Medulla oblongata (tissue), 1 donor: ENCODE data around the gene EP300.
A peak's percentile ranks its signal among the peaks of the same experiment; 100 is the strongest.
"Not testable (repeated sequence)": the region's sequence is repeated elsewhere in the genome, so short reads cannot be mapped to it uniquely, and the experiment has no call there.

ENCODE experiments used
- DNase-seq: peaks from one replicate; pipeline ENCODE4 v3.0.0-alpha.2; 2015; ENCODE audit errors: extremely low spot score

Gene EP300

GRCh38 chr22:41078931-41079330, 13.5 kb upstream of the EP300 start:
- DNase-seq: no peak

DNA sequence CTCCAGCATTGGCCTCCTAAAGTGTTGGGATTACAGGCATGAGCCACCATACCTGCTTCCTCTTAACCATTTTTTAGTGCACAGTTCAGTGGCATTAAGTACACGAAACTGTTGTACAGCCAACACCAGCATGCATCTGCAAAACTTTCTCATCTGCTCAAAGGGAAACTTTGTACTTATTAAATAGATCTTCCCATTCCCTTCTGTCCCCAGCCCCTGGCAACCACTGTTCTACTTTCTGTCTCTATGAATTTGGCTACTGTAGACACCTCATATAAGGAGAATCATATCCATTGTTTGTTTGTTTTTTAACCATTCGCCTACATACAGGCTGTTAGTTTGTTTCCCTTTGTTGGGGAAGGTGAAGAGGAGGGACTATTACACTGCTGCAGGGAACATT, 6.5 kb upstream of the EP300 start:
- no peak for DNase-seq

DNA sequence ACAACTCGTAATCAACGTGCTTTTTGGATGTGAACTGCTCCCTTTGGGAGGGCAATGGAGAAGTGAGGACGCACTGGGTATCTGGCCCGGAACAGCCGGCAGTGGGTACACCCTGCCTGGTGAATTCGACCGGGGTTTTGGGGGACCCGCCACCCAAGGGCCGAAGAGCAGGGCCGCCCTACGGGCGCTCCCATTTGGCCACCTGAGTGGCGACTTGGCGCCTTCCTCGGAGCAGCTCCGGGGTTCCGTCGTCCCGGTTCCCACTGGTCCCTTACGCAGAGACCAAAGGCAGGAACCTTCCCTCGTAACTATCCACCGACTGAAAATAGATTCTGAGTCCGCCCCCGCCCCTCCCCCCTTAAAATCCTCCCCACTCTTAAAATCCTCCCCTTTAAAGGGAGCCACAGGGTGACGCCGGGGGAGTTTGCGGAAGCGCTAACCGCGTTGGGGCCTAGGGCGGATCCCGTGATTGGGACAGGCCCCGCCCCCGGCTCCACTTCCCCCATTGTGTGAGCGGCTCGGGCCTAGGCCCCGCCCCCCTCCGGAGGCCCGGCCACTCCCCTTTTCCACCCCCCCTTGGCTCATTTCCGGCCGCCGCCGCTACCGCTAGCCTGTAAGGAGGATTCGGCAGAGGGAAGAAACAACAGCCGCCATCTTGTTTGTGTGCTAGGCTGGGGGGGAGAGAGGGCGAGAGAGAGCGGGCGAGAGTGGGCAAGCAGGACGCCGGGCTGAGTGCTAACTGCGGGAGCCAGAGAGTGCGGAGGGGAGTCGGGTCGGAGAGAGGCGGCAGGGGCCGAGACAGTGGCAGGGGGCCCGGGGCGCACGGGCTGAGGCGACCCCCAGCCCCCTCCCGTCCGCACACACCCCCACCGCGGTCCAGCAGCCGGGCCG, 1.0 kb upstream of the EP300 start:
- DNase-seq: peak; percentile 99

DNA sequence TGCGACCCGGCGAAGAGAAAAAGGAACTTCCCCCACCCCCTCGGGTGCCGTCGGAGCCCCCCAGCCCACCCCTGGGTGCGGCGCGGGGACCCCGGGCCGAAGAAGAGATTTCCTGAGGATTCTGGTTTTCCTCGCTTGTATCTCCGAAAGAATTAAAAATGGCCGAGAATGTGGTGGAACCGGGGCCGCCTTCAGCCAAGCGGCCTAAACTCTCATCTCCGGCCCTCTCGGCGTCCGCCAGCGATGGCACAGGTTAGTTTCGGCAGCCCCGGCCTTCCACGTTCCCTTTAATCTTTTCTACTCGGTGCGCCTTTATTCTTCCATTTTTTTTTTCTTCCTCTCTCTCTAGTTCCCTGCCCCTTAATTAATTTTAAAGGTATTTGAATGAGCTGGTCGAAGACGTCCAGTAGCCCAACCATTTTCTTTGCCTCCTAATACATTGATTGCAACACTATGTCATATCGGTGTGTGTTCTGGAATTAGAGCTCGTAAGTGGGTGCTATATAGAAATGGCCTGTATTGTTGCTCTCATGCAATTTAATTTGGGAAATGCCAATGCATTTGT, 537 bp downstream of the EP300 start:
- DNase-seq: peak; percentile 35

GRCh38 chr22:41094041-41094593, 1.7 kb downstream of the EP300 start:
- peak; percentile 62 for DNase-seq

GRCh38 chr22:41096391-41096790, 4.0 kb downstream of the EP300 start:
- no peak for DNase-seq

DNA sequence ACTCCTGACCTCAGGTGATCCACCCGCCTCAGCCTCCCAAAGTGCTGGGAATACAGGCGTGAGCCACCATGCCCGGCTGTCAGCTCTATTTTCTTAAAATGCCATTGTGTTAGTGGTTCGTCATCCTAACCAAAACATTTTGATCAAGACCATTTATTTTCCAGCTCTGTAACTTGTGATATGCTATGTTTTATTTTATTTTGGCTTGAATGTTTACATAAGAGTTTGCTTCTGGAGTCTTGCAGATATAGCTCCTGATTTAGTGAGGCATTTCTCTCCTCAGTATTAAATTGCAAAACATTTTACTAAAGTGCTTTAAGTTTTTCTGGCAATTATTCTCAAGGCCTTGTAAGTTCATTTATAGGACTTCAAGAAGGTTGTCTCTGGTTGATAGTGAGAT, 4.4 kb downstream of the EP300 start:
- no peak for DNase-seq

DNA sequence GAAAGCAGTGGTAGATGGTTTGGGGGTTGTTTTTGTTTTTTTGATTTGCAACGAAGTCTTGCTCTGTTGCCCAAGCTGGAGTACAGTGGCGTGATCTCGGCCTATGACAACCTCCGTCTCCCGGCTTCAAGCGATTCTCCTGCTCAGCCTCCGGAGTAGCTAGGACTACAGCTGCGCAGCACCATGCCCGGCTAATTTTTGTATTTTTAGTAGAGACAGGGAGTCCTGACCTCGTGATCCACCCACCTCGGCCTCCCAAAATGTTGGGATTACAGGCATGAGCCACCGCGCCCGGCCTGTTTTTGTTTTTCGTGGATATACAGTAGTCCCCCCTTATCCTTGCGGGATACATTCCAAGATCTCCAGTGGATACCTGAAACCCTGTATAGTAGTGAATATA, 6.6 kb downstream of the EP300 start:
- DNase-seq: no peak

DNA sequence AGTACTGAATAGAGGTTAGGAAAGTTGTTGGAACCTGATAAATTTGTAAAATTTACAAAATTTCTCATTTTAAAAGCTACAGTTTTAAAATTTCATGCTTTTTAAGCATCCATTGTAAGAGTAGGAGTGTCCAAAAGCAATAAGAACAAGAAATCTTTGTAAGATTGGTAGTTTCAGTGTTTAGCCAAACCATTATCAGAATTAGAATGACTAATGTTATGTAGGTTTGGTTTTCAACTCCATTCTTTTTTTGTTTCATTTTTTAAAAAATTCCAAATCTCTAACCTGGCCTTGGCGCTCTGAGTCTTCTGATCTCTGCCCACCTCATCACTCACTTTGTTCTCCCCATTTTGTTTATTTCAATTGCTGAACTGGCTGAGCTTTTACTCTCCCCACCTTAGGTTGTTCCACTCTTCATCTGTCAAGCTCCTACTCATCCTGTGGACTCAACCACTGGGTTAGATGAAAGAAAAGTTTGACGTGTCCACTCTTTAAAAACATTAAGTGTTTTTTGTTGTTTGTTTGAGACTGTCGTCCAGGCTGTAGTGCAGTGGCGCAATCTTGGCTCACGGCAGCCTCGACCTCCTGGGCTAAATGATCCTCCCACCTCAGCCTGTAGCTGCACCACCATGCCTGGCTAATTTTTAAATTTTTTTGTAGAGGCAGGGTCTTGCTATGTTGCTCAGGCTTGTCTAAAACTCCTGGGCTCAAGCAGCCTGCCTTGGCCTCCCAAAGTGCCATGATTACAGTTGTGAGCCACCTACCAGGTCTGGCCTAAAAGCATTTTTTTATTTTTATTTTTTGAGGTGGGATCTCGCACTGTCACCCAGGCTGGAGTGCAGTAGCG, 14.0 kb downstream of the EP300 start:
- DNase-seq: no peak

GRCh38 chr22:41106969-41107325, 14.6 kb downstream of the EP300 start:
- DNase-seq: not testable (repeated sequence)

- DNase-seq: no peak
Observed at GRCh38 chr22:41110968-41111367, 18.6 kb downstream of the EP300 start.

DNA sequence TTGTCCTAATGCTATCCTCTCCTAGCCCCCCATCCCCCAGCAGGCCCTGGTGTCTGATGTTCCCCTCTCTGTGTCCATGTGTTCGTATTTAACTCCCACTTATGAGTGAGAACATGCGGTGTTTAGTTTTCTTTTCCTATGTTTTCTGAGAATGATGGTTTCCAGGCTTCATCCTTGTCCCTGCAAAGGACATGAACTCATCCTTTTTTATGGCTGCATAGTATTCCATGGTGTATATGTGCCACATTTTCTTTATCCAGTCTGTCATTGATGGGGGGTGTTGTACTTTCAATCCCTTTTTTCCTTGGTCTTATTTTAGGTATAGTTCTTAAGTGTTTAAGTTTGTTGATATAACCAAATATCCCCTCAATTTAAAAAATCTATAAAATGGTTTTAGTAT, 23.9 kb downstream of the EP300 start:
- DNase-seq: no peak

DNA sequence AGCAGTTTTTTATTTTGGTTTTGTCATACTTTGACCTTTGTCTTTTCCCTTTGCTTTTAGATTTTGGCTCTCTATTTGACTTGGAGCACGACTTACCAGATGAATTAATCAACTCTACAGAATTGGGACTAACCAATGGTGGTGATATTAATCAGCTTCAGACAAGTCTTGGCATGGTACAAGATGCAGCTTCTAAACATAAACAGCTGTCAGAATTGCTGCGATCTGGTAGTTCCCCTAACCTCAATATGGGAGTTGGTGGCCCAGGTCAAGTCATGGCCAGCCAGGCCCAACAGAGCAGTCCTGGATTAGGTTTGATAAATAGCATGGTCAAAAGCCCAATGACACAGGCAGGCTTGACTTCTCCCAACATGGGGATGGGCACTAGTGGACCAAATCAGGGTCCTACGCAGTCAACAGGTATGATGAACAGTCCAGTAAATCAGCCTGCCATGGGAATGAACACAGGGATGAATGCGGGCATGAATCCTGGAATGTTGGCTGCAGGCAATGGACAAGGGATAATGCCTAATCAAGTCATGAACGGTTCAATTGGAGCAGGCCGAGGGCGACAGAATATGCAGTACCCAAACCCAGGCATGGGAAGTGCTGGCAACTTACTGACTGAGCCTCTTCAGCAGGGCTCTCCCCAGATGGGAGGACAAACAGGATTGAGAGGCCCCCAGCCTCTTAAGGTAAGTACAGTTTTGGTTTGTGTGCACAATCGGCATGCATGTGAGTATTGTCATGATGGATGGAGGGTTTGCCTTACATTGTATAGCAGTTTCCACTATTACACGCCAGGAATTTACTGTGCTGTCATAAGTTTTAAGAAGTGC, 25.0 kb downstream of the EP300 start:
- DNase-seq: no peak

DNA sequence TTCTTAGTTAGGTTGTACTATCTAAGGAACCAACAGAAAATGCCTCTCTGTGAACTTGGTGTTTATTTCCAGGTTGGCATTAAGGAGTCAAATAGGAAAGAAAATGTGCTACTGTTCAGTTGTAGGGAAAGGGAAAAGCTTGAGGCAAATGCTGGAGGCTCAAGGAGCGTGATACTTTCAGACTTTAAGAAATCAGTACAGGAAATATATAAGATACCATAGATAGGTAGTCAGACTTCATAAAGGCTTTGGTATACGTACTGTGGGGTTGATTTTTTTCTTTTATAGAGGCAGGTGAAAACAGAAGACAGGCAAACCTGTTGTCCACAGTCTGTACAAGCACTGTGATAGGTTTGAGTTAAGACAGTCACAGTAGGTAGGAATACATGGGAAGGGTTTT, 30.8 kb downstream of the EP300 start:
- DNase-seq: no peak

DNA sequence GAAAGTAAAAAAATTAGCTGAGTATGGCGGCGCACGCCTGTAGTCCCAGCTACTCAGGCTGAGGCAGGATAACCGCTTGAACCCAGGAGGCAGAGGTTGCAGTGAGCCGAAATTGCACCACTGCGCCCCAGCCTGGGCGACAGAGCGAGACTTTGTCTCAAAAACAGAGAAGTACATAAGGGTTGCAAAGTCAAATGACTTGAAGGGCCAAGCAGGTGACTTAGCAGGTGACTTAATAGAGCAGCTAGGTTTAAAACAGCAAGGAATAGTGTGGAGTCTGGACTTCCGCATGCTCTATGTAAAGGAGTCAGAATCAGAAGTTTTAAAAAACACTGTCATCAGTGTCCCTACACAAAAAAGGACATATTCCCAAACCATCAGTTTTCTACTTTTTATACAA, 31.7 kb downstream of the EP300 start:
- DNase-seq: no peak

- peak; percentile 24 for DNase-seq
Observed at GRCh38 chr22:41127451-41127850, 35.1 kb downstream of the EP300 start.

DNA sequence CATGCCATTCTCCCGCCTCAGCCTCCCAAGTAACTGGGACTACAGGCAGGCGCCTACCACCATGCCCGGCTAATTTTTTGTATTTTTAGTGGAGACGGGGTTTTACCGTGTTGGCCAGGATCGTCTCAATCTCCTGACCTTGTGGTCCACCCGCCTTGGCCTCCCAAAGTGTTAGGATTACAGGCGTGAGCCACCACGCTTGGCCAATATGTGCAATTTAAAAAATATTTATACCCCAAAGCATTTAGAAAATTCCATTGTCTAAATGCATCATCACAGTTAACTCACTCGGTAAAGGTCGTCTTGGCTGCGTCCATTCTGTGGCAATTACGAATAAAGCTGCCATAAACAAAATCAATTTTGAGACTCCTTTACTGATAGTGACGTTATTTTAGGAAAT, 36.2 kb downstream of the EP300 start:
- no peak for DNase-seq

DNA sequence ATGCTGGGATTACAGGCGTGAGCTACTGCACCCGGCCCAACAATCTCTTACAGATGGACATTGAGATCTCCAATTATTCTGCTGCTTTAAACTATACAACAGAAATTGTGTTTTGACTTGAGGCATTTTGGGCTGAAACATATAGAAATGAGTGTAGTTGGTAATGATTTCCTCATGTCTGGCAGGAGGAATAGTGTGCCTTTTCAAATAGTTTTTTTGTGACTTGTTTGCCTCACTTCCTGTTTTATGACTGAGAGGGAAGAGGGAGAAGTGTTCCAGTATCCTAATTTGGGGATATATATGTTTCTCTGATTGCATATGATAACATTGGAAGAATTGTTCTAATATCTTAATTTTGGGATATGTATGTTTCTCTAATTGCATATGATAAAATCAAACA, 40.2 kb downstream of the EP300 start:
- no peak for DNase-seq

GRCh38 chr22:41140365-41140957, 48.1 kb downstream of the EP300 start:
- peak; percentile 34 for DNase-seq

GRCh38 chr22:41145921-41146320, 53.5 kb downstream of the EP300 start:
- DNase-seq: not testable (repeated sequence)

DNA sequence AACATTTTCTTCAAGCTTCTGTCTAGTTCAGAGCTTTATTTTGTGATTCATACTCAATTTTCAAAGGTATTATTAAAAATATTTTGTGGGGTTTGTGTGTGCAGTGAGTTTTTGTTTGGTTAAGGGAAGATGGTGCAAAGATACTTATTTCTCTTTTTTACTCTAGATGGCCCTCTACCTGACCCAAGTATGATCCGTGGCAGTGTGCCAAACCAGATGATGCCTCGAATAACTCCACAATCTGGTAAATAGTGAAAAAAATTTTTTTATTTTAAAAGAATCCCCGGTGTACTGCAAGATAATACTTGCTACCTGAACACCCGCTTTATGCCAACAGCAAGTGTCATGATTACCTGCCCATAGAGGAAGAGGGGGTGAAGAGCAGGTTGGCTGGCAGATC, 54.2 kb downstream of the EP300 start:
- no peak for DNase-seq
